Activated T-helper 2 cell treated with anti-CD3 and anti-CD28 coated beads, Interferon-gamma antibody, Interleukin-2, Interleukin-4, amounts not matched to agents 10 μg/mL and 5 μg/mL and 100 μg/mL, durations not matched to agents 14 hours and 24 hours and 36 hours (primary cell): ENCODE results near the gene HAS3. TPM values are rescaled to one million over a fixed set of nuclear protein-coding genes. Genes with fewer than 3 reads are reported as not detected.
"Not testable (repeated sequence)": the region's sequence is repeated elsewhere in the genome, so short reads cannot be mapped to it uniquely, and the experiment has no call there.

Source experiments
- DNase-seq: peaks from one replicate; pipeline ENCODE4 v3.0.0; 2021; ENCODE audit warnings: low spot score
- H3K27ac Mint-ChIP-seq: one replicate; pipeline ENCODE4 v1.8.0; 2021; ENCODE audit warnings: mixed read lengths
- H3K27me3 Mint-ChIP-seq: one replicate; pipeline ENCODE4 v1.8.0; 2021; ENCODE audit warnings: low read depth, mixed read lengths
- H3K36me3 Mint-ChIP-seq: one replicate; pipeline ENCODE4 v1.8.0; 2021; ENCODE audit warnings: low read depth, mixed read lengths
- H3K4me1 Mint-ChIP-seq: one replicate; pipeline ENCODE4 v1.8.0; 2021; ENCODE audit warnings: low read depth, mixed read lengths
- H3K4me3 Mint-ChIP-seq: one replicate; pipeline ENCODE4 v1.8.0; 2021; ENCODE audit warnings: low read depth, mild to moderate bottlenecking, moderate library complexity, mixed read lengths
- H3K9me3 Mint-ChIP-seq: one replicate; pipeline ENCODE4 v1.8.0; 2021; ENCODE audit warnings: mixed read lengths
- intact Hi-C: fragments of 100-400 bp; cut with micrococcal nuclease; formaldehyde crosslinking; loops from one replicate; pipeline ENCODE4 v1.15.1; 2023
- total RNA-seq: library from RNA; stranded (reverse); gene quantifications from 2 replicates; pipeline ENCODE4 v1.2.3, GENCODE V29; 2022

HAS3 gene
- 1.1 and 1.2 TPM in 2 replicates for total RNA-seq

- H3K27me3 Mint-ChIP-seq, result peaks cover 38% of the 10 kb centered on the region
- intact Hi-C loops, result no loop called here
- H3K4me1 Mint-ChIP-seq, result peaks cover 6% of the 10 kb centered on the region
- H3K4me3 Mint-ChIP-seq, result peak within 1 kb of the TSS; percentile 84
- H3K36me3 Mint-ChIP-seq, result peaks cover 3% of the 10 kb centered on the region
- H3K27ac Mint-ChIP-seq, result no peak within 1 kb of the TSS
- DNase-seq, result peak; percentile 30
- H3K9me3 Mint-ChIP-seq, result no peaks in the 10 kb centered on the region
Measured at GRCh38 chr16:69105501-69106361, at the start of gene HAS3. Gene HAS3, plus strand, starts transcription at chr16:69105653. Its CDS starts 3,743 bp downstream, at chr16:69109396.

GRCh38 chr16:69055980-69056379, 49.5 kb upstream of the HAS3 start:
- H3K9me3 Mint-ChIP-seq, result no peaks in the 10 kb centered on the region
- H3K27me3 Mint-ChIP-seq, result no peaks in the 10 kb centered on the region

GRCh38 chr16:69056421-69056820, 49.0 kb upstream of the HAS3 start:
- intact Hi-C loops, result no loop called here
- H3K9me3 Mint-ChIP-seq, result no peaks in the 10 kb centered on the region
- H3K27me3 Mint-ChIP-seq, result no peaks in the 10 kb centered on the region
- DNase-seq, result no peak
- H3K4me1 Mint-ChIP-seq, result peaks cover 4% of the 10 kb centered on the region
- H3K27ac Mint-ChIP-seq, result no peak overlapping the region
- no peaks in the 10 kb centered on the region for H3K36me3 Mint-ChIP-seq
- H3K4me3 Mint-ChIP-seq, result no peak overlapping the region

More at GRCh38 chr16:69055980-69056379, 49.5 kb upstream of the HAS3 start:
- Mint-ChIP-seq H3K4me1 (peaks cover 4% of the 10 kb centered on the region), H3K27ac (no peak overlapping the region), H3K36me3 (no peaks in the 10 kb centered on the region), H3K4me3 (no peak overlapping the region)
- intact Hi-C loops, result no loop called here
- no peak for DNase-seq

- Mint-ChIP-seq H3K4me1 (peaks cover 4% of the 10 kb centered on the region), H3K9me3 (no peaks in the 10 kb centered on the region), H3K36me3 (no peaks in the 10 kb centered on the region), H3K27ac (no peak overlapping the region), H3K27me3 (no peaks in the 10 kb centered on the region), H3K4me3 (no peak overlapping the region)
- DNase-seq, result no peak
- intact Hi-C loops, result no loop called here
Measured at GRCh38 chr16:69057400-69058378, 47.8 kb upstream of the HAS3 start.

GRCh38 chr16:69063491-69063890, 42.0 kb upstream of the HAS3 start:
- intact Hi-C loops, H3K27ac Mint-ChIP-seq: not testable (repeated sequence)

GRCh38 chr16:69064124-69064763, 41.2 kb upstream of the HAS3 start:
- no peak for DNase-seq
- Mint-ChIP-seq H3K27ac (no peak overlapping the region), H3K36me3 (no peaks in the 10 kb centered on the region), H3K4me1 (no peaks in the 10 kb centered on the region), H3K4me3 (no peak overlapping the region), H3K27me3 (no peaks in the 10 kb centered on the region), H3K9me3 (no peaks in the 10 kb centered on the region)
- intact Hi-C loops, result no loop called here

More at GRCh38 chr16:69063491-69063890, 42.0 kb upstream of the HAS3 start:
- not testable (repeated sequence) for H3K4me1 Mint-ChIP-seq, H3K36me3 Mint-ChIP-seq, H3K9me3 Mint-ChIP-seq, H3K27me3 Mint-ChIP-seq, H3K4me3 Mint-ChIP-seq, DNase-seq

GRCh38 chr16:69064764-69065313, 40.6 kb upstream of the HAS3 start:
- DNase-seq, result no peak
- H3K4me3 Mint-ChIP-seq, result no peak overlapping the region
- no peaks in the 10 kb centered on the region for H3K36me3 Mint-ChIP-seq
- no peaks in the 10 kb centered on the region for H3K27me3 Mint-ChIP-seq
- H3K4me1 Mint-ChIP-seq, result no peaks in the 10 kb centered on the region
- no peaks in the 10 kb centered on the region for H3K9me3 Mint-ChIP-seq
- intact Hi-C loops, result no loop called here
- H3K27ac Mint-ChIP-seq, result no peak overlapping the region

GRCh38 chr16:69069504-69069903, 35.9 kb upstream of the HAS3 start:
- intact Hi-C loops, result no loop called here

GRCh38 chr16:69071036-69071435, 34.4 kb upstream of the HAS3 start:
- no peaks in the 10 kb centered on the region for H3K9me3 Mint-ChIP-seq
- intact Hi-C loops, result no loop called here
- H3K36me3 Mint-ChIP-seq, result no peaks in the 10 kb centered on the region
- no peak overlapping the region for H3K4me3 Mint-ChIP-seq
- H3K27ac Mint-ChIP-seq, result no peak overlapping the region
- no peak for DNase-seq
- H3K4me1 Mint-ChIP-seq, result no peaks in the 10 kb centered on the region
- H3K27me3 Mint-ChIP-seq, result no peaks in the 10 kb centered on the region

More at GRCh38 chr16:69069504-69069903, 35.9 kb upstream of the HAS3 start:
- Mint-ChIP-seq H3K4me1 (no peaks in the 10 kb centered on the region), H3K4me3 (no peak overlapping the region), H3K9me3 (no peaks in the 10 kb centered on the region), H3K36me3 (no peaks in the 10 kb centered on the region), H3K27me3 (no peaks in the 10 kb centered on the region), H3K27ac (no peak overlapping the region)
- DNase-seq, result no peak

- no peak overlapping the region for H3K27ac Mint-ChIP-seq
- DNase-seq, result no peak
- no peaks in the 10 kb centered on the region for H3K27me3 Mint-ChIP-seq
- intact Hi-C loops, result no loop called here
- H3K9me3 Mint-ChIP-seq, result no peaks in the 10 kb centered on the region
- no peak overlapping the region for H3K4me3 Mint-ChIP-seq
- no peaks in the 10 kb centered on the region for H3K4me1 Mint-ChIP-seq
- H3K36me3 Mint-ChIP-seq, result no peaks in the 10 kb centered on the region
Measured at GRCh38 chr16:69072640-69072974, 32.8 kb upstream of the HAS3 start.

GRCh38 chr16:69073181-69073702, 32.2 kb upstream of the HAS3 start:
- Mint-ChIP-seq H3K27me3 (no peaks in the 10 kb centered on the region), H3K4me1 (no peaks in the 10 kb centered on the region), H3K4me3 (no peak overlapping the region), H3K9me3 (no peaks in the 10 kb centered on the region), H3K36me3 (no peaks in the 10 kb centered on the region), H3K27ac (no peak overlapping the region)
- DNase-seq, result no peak
- intact Hi-C loops, result no loop called here

GRCh38 chr16:69077251-69077650, 28.2 kb upstream of the HAS3 start:
- no peak for DNase-seq
- Mint-ChIP-seq H3K4me3 (no peak overlapping the region), H3K27me3 (no peaks in the 10 kb centered on the region), H3K9me3 (no peaks in the 10 kb centered on the region), H3K4me1 (no peaks in the 10 kb centered on the region), H3K36me3 (no peaks in the 10 kb centered on the region), H3K27ac (no peak overlapping the region)
- intact Hi-C loops, result no loop called here
